ENCODE data around the gene HOXC9.

The HOXC9 gene

DNA sequence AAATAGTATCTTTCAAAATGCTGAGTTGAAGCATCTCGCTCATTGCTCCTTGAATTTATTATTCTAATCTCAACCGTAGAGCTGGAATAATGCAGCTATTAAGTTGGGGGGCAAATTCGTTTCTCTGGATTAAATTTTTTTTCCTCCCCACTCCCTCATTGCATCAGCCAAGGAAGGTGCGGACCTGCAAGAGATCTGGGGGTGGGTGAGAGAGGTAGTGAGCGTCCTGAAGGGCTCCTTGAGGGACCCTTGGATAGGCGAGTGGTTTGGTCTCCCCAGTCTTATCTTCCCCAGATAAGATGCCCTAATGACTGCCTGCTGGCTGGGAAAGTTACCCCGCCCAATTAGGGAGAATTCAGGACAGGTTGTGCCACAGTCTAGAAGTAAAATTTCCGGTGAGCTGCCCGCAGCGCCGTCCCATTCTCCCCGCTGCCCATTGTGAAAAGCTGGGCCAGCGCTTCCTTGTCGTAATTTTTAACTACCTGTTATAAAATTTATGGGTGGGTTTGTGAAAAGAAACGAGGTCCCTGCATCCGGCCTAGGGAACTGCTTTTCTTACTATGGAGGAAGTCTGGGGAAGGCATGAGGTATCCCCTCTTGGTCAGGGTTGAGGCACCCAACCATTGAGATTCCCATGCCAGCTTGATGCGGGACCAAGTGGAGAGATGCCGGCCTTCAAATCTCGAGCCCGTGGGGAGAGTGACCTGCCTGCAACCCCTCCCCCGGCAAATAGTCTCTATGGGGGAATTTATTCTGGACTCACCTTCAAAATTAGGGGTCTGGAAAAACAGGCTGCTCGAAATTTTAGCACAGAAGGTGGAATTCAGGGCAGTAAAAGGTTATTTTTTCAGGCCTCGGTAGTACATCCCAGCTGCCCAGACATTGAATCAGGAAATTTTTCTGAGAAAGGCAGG is 15.3 kb downstream of the HOXC9 start:
- DNase-seq (ENCODE audit: low read depth) = no peak

DNA sequence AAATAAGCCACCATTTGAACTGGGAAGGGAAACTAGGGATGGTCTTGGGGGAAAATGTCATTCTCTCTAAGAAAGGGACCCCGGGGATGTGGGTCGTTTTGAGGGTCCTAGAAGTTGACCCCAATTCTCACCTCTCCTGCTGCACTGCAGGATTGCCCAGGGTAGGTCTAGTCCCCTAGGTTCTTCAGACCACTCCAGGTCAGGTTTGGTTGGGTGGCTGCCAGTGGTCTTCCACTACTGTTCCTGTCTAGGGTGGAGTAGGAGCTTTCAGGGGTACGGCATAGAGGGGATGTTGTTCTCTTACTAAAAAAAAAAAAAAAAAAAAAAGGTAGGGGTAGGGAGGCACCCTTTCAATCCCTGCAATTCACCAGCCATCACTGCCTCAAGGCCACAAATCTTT is 16.1 kb downstream of the HOXC9 start:
- no peak for DNase-seq (ENCODE audit: low read depth)

DNA sequence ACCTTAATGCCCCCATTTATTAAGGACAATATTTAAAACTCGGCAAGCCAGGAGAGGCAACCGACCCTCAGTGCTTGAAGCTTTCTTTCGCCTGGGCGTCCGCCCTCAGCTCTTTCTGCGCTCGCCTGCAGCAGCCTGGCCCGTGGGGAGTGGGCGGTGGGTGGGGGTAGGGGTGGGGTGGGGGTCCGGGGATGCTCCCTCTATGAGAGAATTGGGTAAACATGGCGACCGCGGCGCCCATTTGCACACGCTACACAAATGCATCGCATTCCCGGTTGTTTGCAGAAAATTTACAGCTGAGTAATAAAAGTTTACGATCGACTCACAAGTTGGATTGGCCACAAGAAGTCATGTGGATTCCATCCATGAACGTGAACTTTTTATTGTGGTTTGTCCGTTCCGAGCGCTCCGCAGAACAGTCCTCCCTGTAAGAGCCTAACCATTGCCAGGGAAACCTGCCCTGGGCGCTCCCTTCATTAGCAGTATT is 16.6 kb downstream of the HOXC9 start:
- no peak for DNase-seq (ENCODE audit: low read depth)

DNA sequence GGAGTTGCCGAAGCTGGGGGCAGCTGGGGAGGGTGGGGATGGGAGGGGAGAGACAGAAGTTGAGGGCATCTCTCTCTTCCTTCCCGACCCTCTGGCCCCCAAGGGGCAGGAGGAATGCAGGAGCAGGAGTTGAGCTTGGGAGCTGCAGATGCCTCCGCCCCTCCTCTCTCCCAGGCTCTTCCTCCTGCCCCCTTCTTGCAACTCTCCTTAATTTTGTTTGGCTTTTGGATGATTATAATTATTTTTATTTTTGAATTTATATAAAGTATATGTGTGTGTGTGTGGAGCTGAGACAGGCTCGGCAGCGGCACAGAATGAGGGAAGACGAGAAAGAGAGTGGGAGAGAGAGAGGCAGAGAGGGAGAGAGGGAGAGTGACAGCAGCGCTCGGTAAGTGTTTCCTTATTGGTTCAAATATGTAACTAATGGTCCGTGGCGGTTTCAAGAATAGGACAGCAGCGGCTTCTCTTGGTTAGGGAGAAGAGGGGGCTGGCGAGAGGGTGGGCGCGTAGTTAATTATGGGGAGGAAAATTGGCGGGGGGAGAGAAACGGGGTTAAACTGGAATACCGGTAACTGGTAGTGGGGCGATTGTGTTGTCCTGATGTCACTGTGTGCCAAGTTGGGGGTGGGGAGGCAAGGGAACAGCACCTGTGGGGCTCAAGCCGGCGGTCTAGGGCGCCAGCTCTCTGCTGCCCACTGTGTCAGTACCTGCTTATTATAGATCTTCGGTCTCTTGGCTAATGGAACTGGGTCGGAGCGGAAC is 17.2 kb downstream of the HOXC9 start:
- DNase-seq (ENCODE audit: low read depth) = no peak

DNA sequence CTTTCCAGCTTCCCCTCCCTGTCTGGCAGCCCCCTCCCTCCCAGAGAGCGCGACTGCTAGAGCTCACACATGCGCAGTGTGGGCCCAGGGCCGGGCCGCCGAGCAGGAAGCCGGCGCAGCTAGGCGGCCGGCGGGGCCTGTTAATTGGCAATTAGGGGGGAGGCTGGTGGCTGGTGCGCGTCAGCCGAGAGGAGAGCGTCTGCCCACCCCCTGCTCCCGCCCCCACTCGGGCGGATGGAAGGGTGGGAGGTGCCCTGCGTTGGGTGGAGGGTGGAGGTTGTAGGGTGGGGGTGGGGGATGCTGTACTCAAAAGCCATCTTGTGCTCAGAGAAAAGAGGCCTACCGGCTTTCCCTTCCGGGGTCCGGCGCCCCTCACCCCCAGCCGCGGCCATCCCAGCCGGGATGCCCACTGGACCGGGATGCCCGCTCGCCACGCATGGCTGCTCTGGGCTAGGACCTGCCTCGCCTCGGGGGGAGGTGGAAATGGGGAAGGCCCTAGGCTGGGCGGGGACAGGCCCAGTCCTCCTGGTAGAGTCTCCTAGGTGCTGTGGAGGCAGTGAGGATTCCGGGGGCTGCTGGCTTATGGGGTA is 18.0 kb downstream of the HOXC9 start:
- DNase-seq (ENCODE audit: low read depth) = peak; percentile 66

DNA sequence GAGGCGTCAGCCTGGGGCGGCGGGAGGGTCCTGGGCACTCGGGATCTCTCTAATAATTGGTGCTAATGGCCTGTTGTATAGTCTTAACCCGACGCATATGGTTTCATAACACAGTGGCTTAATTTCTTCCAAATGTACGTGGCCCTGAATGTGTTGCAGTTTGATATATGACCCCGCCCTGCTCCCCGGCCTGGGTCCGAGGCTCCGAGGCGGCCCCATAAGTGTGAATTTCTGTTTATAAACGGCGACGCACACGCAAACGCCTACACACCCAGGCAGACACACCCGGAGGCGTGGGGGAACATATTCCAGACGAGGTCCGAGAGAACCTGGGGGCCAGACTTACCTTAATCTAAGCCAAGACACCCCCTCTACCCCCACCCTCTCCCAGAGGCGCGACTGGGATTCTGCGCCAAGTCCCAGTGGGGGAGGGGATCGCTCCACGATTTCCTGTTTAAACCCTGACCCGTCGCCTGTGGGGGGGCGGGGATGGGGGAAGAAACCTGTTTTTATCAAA is 18.6 kb downstream of the HOXC9 start:
- no peak for DNase-seq (ENCODE audit: low read depth)

DNA sequence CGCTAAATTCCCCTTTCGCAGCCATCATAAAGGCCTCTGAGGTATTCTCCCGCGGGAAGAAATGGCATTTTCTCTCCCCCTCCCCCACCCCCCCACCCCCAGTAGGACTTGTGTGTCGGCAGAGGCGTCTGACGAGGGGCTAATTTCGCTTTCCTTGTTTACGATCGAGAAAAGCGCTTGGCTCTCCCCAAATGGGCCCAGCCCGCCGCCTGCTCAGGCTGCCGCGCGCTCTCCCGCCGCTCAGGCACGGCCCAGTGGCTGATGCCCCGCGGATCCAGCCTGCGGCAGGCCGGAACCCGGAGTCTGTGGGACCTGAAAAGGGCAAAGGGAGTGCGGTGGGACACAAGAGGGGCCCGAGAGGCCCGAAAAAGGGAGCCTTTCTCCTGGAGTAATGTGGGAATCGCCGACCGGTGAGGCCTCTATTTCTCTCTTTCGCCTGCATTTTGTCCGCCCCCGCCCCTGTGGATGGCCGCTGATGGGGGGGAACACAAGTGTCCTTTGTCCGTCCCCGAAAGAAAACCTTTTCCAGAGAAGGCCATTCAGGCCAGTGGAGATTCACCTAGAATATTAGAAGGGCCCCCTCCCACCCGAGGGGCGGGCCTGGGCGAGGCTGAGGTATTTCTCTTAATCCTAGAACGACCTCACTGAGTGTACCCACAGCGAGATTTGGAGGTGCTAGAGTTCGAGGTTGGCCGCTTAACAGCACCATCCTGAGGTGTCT is 19.3 kb downstream of the HOXC9 start:
- no peak for DNase-seq (ENCODE audit: low read depth)

DNA sequence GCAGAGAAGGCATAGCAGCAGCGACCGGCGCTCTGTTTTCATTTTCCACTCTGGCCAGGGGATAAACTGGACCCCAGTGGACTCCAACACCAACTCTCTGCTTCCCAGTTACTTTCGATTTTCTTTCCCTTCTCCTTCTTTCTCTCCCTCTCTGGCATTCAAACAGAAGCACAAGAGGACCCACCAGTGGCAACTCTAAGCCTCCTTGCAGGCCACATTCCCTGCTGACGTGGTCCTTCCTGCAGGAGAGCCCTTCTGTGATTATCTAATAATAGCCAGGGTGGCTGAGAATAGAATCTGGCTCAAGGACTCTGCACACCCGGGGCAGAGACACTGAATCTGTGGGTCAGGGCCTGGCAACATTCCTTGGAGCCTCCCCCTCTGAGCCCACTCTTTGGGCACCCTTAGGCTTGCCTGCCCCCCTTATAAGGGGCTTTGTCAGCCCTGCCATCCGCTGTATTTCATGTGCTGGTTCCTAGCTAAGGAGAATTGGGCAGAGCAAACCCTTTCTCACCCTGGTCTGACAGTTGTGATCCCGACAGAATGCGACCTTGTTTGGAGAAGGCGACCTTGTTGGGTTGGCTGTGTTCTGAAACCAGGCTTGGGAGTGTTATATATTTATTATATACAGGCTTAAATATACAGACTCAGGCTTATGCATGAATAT is 20.1 kb downstream of the HOXC9 start:
- no peak for DNase-seq (ENCODE audit: low read depth)

DNA sequence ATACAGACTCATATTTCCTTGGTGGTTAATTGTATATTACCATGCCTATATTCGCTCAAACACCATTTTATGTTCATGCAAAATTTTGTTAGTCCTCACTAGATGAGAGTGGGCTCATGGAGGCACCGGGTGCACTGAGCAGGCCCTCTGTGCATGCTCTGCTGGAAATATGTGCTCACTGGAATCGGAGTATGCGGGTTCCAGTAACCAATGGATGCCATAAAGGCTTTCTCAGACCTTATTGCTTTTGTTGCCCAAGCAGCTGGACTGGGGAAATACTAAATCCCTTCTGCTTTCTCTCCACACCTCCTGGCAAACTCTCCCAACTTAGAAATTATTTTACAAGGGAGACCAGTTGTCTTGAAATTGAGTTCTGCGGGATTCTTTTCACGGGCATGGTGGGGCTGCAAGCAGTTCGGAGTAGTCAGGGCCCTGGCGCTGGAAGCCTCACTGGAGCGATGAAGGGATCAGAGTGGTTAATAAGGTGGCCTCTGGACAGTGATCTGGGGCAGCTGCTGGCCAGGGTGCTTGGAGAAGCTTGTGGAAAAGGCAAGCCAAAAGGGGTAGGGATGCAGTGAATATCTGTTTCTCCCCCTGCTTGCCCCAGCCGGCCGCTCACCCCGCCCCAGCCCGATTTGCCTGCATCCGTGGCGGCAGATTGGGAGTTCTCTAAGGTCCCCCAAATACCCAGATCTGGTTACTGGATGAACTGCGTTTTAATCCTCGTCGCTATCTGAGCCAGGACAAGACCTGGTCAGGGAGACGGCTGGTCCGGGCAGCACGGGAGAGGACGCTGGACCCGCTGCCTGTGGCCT is 20.8 kb downstream of the HOXC9 start:
- DNase-seq (ENCODE audit: low read depth) = no peak

DNA sequence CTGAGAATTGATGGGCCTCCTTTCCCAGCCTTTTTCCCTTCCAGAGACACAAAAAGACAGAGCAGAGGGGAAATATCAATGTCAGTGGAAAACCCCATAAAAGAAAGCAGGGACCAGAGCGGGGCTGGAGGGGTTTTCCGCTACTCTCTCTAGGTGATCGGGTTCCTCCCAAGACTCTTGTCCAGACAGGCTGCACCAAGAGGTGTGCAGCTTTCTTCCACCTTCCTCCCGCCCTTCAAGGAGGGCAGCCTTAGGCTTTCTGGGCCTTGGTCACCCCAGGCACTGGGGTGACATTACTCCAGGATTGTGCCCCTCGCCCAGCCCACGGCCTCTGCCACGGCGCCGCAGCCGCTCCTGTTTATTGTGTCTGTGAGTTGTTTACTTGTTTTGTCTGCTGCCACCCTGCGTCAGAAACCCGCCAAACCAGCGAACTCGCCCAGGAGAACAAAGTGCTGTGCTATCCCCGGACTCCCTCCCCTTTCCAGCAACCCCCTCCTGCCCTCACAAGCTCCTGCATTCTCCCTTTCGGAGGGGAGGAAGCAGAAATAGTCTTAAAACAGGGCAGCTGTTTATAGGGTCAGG is 21.6 kb downstream of the HOXC9 start:
- DNase-seq (ENCODE audit: low read depth) = no peak

DNA sequence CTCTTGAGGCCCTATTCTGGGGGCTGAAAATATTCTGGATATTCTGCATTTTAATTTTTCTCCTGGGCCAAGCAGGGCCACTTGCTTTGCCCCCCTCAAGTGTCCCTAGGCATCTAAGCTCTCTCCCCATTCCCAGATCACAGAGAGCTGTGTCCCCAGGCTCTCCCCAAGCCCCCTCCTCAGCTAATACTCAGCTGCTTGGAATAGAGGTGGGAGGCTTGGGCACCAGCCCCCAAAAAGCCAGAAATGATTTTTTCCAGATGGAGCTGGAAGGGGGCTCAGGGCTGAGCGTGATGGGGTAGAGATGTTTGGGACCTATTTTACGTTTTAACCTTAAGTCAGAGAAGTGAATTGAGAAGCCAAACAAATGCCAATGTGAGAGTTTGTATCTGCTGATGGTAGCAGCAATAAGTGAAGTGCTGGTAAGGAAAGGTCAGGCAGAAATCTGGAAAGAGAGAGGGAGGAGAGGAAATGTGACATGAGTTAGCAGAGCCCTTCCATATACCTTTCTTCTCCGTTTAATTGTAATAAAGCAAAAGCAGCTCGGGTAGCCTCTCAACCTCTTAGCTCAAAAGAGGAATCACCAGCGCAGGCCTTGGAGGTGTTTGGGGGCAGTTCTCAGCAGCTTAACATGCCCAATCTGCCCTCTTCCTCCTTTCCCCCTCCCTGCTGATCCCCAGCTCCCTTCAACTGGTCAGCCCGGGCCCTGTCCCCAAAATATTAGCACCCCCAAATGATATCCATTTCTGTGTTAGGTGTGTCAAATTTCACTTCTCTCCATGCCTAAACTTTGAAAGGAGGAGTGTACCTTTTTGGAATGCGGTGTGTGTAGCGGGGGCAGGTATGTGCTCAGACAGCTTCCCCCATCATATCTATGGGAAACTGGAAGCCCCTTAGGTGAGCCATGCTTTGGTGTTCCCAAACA is 23.3 kb downstream of the HOXC9 start:
- DNase-seq (ENCODE audit: low read depth) = no peak

DNA sequence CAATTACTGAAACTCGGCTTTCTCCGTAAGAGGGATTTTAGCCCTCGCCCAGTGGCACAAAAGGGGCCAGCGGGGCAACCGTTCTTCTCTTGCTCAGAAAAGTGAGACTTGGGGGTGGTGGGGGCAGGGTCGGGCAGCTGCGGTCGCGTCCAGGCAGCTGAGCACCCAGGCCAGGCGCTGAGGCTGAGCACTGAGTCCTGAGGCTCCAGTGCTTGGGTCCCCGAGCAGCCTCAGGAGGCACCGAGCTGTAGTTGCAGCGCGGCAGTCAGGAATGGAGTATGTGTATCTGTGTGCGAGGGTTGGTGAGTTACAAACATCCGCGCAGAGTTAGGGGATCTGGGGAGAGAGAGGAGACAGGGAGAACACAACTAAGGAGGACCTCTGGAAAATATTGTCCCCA is 24.2 kb downstream of the HOXC9 start:
- DNase-seq (ENCODE audit: low read depth) = no peak

DNA sequence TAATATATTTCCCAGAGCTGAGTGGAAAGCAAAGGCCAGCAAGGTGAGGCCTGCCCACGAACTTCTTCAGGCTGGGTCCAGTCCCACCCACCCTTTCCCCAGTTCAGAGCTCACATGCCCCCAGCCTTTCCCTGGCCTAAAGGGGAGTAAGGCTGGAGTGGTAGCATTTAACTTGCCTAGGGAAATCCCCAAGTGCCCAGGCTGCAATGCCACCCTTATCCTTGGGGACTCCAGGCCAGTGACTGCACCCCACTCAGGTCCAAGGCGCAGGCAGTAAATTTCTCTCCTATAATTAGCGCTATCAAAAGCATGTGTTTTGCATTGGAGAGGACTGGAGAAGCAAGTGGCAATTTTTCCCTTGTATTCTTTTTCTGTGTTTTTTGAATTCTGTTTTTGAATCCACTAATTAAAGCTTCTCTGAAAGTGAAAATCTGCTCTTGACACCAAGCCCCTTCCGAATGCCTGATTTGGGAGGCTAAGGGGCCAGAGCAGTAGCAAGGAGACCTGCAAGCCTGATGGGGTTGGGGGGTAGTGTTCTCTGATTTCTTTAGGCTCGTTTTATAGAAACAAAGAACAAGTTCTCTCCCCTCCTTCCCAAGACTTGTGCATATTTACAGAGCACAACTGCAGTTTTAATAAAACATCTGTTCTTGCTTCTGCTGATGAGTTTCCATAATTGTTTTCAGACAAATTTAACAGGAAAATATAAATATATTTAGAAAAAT is 24.8 kb downstream of the HOXC9 start:
- DNase-seq (ENCODE audit: low read depth) = no peak

DNA sequence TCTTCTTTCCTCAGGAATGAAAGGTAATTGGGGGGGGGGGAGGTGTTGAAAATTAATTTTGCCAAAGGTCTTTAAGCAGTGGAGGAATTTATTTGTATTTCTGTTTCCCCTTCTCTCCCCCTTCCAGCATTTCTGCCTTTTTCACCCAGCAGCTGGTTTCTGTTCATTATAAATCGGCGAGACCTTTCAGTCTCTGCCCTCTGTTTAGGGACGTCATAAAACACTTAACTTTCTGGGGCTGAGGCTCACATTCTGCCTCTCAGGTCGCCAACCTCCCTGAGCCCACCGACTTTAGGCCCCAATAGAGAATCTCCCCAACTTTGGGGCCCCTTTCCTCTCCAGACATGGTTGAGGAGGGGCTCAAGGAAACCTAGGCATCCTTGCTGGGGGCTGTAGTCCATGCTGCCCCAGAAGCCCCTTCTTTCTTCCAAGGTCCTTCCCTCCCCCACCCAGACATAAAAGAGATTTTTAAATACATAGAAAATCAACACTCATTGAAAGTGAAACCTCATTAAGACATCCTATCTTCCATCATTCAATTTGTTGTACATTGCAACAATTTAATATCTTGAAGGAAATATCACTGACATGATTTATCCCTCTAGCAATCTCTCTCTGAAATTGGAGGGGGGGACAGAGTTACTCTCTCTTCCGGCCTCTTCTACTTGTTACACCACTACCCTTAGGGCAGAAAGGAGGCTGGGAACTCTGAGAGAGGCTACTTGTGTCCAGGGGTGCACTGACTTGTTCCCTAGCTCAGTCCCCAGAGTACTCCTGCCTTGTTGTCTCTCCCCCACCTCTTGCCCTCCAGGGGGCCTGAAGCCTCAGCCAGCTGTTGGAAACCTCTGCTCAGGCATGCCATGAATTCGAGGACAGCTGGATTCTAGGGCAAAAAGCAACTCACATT is 25.8 kb downstream of the HOXC9 start:
- DNase-seq (ENCODE audit: low read depth) = no peak

DNA sequence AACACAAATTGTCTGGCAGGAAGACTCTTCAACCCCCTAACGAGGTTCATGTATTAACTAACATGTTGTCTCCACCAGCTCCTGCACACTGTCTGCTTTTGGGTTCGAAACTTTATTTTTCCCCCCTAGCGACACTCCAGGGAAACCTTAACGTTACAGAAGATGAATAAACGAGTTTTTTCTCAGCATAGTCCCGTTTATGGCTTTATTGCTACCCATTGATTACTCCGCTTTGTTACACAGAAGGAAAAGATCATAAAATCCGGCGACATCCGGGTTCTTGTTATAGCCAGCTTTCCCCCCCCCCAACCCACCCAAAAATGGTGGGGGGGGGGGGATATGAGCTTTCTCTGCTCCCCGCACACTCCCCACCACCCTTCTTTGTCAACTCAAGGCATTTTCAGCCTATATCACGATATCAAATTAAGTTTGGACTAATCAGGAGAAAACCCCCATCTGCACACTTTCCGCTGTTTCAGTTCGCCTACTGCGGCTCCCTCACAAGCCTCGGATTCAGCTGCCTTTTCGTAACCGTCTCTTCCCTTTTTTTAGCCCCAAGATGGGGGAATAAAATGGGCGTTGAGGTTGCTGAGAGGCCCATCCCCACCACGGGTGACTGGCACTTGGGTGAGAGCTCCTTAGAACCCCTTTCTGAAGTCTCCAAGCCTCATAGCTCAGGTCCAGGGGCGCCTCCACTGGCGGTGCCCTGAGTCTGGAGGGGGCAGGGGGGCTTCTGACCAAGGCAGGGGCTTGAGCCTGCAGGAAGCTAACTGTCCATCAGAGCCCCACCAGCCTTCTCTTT is 26.9 kb downstream of the HOXC9 start:
- no peak for DNase-seq (ENCODE audit: low read depth)

DNA sequence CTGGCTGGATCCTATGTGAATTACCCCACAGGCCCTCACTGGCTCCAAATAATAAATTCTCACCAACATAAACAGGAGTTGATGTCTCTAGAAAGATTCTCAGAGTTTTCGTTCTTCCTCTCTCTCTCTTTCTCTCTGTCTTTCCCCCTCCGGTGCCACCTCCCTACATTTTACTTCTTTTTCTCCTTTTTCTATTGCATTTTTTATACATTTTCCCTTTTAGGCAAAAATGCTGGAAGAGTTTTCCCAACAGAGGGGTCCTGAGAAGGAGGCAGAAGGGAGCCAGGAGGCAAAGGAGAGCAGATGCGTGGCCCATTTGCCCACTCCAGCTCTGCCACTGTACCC is 27.5 kb downstream of the HOXC9 start:
- no peak for DNase-seq (ENCODE audit: low read depth)

All from stimulated activated CD8-positive, alpha-beta memory T cell treated with anti-CD3 and anti-CD28 coated beads, Interleukin-12 subunit alpha, Interleukin-12 subunit beta, amount 100 ng/mL, for 4 hours (primary cell).